Hematopoietic multipotent progenitor cell treated with erythropoietin and hydrocortisone succinate and interleukin-3 and kit ligand, for 17 days (in vitro differentiated cells): ENCODE data around the gene HIKESHI.
"Not testable (repeated sequence)": the region's sequence is repeated elsewhere in the genome, so short reads cannot be mapped to it uniquely, and the experiment has no call there.

ENCODE experiments used
- DNase-seq: peaks from one replicate; pipeline ENCODE4 v3.0.0-alpha.2; 2015; ENCODE audit warnings: low spot score

The HIKESHI gene, protein sequence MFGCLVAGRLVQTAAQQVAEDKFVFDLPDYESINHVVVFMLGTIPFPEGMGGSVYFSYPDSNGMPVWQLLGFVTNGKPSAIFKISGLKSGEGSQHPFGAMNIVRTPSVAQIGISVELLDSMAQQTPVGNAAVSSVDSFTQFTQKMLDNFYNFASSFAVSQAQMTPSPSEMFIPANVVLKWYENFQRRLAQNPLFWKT

GRCh38 chr11:86302092-86302793 is at the start of gene HIKESHI:
TSS of gene HIKESHI (plus strand) at chr11:86302240. CDS start at chr11:86302449, 209 bp downstream.
- peak; percentile 85 for DNase-seq

DNA sequence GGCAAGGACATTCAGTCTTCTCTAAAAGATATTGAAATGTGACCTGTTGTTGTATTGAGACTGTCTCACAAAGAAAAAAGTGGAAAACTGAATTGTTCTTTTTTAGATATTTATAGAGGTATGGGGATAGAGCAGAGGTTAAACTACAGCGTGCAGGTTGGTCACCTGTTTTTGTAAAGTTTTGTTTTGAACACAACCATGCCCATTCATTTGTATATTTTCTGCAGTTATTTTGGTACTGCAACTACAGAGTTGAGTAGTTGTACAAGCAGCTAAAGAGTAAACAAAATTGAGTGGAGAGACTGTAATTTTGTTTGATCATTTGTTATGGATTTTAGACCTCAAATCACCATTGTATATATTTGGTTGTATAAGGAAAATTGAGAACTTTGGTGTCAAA is 46.1 kb upstream of the HIKESHI start:
- no peak for DNase-seq

DNA sequence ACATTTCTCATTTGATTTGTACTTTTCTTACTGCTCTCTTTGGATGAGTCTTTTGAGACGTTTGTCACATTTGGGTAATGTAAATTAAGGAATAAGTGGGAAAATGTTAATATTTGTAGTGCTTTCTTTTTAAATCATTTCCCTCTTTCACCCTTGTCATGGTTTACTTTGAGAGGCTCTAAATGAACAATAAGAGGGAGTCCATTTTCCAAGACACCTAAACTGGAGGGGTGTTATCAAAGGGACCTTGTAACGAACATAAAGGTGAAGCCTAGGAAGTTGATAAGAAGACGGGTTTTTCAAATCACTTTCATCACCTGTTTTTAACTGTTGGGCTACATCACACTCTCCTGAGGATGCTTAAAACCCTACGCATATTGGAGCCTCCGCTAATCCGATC is 45.4 kb upstream of the HIKESHI start:
- no peak for DNase-seq

GRCh38 chr11:86257446-86257845 is 44.6 kb upstream of the HIKESHI start:
- no peak for DNase-seq

DNA sequence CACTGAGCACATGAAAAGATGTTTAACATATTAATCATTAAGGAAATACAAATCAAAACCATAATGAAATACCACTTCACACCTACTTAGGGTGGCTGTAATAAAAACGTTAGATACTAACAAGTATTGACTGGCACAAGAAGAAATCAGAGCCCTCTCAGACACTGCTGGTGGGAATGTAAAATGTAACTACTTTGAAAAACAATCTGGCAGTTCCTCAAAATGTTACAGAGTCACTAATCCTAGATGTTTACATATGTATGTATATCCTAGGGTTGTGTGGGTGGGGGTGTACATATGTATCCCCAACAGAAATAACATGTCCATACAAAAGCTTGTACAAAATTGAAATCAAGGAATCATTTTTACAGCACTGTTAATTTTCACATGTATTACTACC is 42.3 kb upstream of the HIKESHI start:
- DNase-seq = no peak

- no peak for DNase-seq
Measured at GRCh38 chr11:86261328-86261727, 40.7 kb upstream of the HIKESHI start.

- DNase-seq = no peak
Measured at GRCh38 chr11:86262387-86262786, 39.7 kb upstream of the HIKESHI start.

DNA sequence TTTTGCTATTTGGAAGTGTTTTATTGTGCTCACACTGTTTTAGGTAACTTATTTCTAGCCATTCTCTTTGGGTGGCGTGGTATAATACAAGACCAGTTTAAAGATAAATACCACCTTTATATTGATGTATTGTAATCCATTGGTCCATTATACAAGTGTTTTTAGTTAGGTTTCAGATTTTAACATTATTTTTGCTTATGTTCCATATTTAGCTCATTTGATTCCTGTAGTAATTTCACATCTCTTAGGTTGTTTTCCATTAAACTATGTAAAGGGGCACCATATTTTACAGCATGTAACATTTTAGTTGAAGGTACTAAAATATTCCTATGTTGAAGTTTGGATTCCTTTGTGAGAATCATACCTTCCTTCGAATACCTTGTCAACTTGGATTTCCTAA is 37.4 kb upstream of the HIKESHI start:
- DNase-seq = no peak

GRCh38 chr11:86265194-86265593 is 36.8 kb upstream of the HIKESHI start:
- DNase-seq = no peak

GRCh38 chr11:86269645-86270044 is 32.4 kb upstream of the HIKESHI start:
- no peak for DNase-seq

GRCh38 chr11:86274503-86274902 is 27.5 kb upstream of the HIKESHI start:
- DNase-seq = no peak

DNA sequence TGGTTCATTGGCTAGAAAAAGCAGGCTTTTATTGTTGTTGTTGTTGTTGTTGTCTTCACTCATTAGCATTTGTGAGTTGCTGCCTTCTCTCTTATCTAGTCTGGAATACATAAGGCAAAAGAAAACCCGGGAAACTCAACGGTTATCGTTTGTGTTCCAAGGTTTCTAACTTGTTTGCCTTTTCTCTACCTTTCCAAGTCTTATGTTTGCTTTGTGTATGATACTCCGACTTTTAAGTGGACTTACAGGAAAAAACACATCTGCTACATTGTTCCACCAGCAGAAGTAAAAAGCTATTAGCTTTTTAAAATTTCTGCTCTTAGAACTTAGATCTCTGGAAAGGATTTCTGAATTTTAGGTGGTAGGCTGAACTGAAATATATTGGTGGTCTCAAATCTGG is 27.0 kb upstream of the HIKESHI start:
- no peak for DNase-seq

DNA sequence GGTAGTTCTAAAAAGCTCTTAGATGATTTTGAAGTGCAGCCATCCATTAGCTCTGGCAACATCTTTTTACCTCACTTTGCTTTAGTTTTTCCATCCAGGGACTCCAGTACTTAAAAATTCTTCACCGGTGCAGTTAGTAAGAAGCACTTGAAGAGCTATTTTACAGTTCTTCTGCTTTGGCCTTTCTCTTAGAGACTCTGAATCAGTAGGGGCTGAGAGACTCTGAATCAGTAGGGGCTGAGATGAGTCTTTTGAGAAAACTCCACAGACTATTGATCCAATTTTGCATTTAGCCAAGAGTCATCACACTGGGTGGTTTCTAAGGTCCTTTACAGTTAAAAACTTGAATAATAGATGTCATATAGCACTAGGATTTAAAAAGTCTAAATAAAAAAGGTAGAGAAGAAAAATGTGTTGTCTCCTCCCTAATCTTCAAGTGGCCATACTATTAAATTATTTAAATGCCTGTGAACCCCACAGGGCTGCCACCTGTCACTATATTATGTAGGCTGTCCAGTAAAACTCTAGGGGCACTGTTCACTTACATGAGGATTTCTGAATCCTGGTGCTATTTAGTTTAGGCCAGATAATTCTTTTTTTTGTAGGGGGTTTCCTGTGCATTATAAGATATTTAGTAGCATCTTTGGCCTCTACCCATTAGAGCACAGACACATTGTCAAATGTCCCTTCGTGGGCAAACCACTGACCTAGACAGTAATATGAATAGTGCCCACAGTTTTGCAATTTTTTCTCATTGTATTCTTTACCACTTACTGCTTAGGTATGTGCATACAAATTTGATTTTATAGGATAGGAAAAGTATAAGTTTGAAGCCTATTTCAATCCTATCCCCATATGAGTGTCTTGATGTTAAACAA is 26.3 kb upstream of the HIKESHI start:
- no peak for DNase-seq

- DNase-seq = no peak
Measured at GRCh38 chr11:86277741-86278140, 24.3 kb upstream of the HIKESHI start.

GRCh38 chr11:86278226-86278625 is 23.8 kb upstream of the HIKESHI start:
- no peak for DNase-seq

DNA sequence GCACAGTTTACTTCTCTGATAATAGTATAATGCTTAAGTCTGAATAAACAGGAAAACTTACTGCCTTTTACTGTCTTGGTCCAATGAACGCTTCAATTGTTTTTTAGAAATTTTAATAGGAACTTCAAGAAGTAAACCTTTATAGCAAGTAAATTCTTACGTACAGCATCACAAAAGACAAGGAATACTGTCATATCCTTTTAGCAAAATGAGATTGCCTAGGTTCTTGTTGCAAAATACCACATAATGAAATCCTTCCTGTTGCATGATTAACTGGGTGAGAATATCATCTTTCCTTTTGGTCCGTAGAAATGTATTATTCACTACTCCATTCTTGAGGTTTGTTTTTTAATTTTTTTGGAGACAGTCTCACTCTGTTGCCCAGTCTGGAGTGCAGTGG is 22.3 kb upstream of the HIKESHI start:
- DNase-seq = no peak

GRCh38 chr11:86287468-86287796 is 14.6 kb upstream of the HIKESHI start:
- no peak for DNase-seq

- no peak for DNase-seq
Measured at GRCh38 chr11:86288776-86289507, 13.1 kb upstream of the HIKESHI start.

- not testable (repeated sequence) for DNase-seq
Measured at GRCh38 chr11:86289508-86290280, 12.3 kb upstream of the HIKESHI start.

- DNase-seq = peak; percentile 68
Measured at GRCh38 chr11:86291466-86292262, 10.4 kb upstream of the HIKESHI start.
